HepG2 (cell line): Measurements from ENCODE around the gene MC1R. TPM values are rescaled to one million over a fixed set of nuclear protein-coding genes. Genes with fewer than 3 reads are reported as not detected.
A peak's percentile ranks its signal among the peaks of the same experiment; 100 is the strongest.

ENCODE experiments used
- ARNTL ChIP-seq: sonication (generic); formaldehyde crosslinking; IDR thresholded peaks from 2 replicates; pipeline ENCODE4 v1.4.0; 2020; ENCODE audit warnings: mild to moderate bottlenecking, missing genetic modification reagents
- MYC ChIP-seq: sonication (generic); formaldehyde crosslinking; IDR thresholded peaks from 2 replicates; pipeline ENCODE4 v1.9.0; 2021; ENCODE audit warnings: missing genetic modification reagents, borderline replicate concordance
- PBX2 ChIP-seq: IDR thresholded peaks from 2 replicates; pipeline ENCODE4 v1.6.1; 2016; ENCODE audit warnings: control low read depth
- ZNF280D ChIP-seq: sonication (generic); formaldehyde crosslinking; IDR thresholded peaks from 2 replicates; pipeline ENCODE4 v1.5.1; 2020; ENCODE audit warnings: mild to moderate bottlenecking, missing genetic modification reagents
- ZNF318 ChIP-seq: sonication (generic); formaldehyde crosslinking; IDR thresholded peaks from 2 replicates; pipeline ENCODE4 v1.4.0; 2020; ENCODE audit warnings: mild to moderate bottlenecking, missing genetic modification reagents
- ZNF550 ChIP-seq: sonication (generic); formaldehyde crosslinking; IDR thresholded peaks from 2 replicates; pipeline ENCODE4 v1.4.0; 2020; ENCODE audit warnings: mild to moderate bottlenecking, missing genetic modification reagents, borderline replicate concordance
- ZNF614 ChIP-seq: IDR thresholded peaks from 2 replicates; pipeline ENCODE4 v1.6.1; 2018; ENCODE audit warnings: missing biosample characterization, missing genetic modification reagents, inconsistent platforms, borderline replicate concordance
- polyA plus RNA-seq, 8 experiments: library from polyadenylated mRNA; depleted of rRNA in 3 of 8; stranded (reverse) in 7 of 8; unstranded in 1 of 8; fragments of >200 nt; fragmentation: Illumina TruSeq in 4 of 8; extraction: Trizol in 4 of 8; gene quantifications; 2 replicates each; pipeline versions ENCODE4 v1.2.1 to v1.2.3, GENCODE V29; 2011 to 2016; ENCODE audit warnings: low read depth in 4 of 8, missing spikeins in 1 of 8, mixed read lengths in 1 of 8; ENCODE audit not compliant: insufficient read depth in 1 of 8
- total RNA-seq, 5 experiments: library from RNA; depleted of rRNA; stranded (reverse); fragments of >200 nt; fragmentation: Illumina TruSeq; extraction: Trizol; gene quantifications; 2 replicates each; pipeline ENCODE4 v1.2.3, GENCODE V29; 2016; ENCODE audit warnings: low read depth in 1 of 5
- TF ChIP-seq, protein P1 (sequence below): IDR thresholded peaks from 2 replicates; pipeline ENCODE4 v1.6.1; 2016; ENCODE audit warnings: low read depth
- TF ChIP-seq, protein P2 (sequence below): sonication (generic); formaldehyde crosslinking; IDR thresholded peaks from 2 replicates; pipeline ENCODE4 v1.5.0; 2020; ENCODE audit warnings: mild to moderate bottlenecking, missing genetic modification reagents

Gene MC1R
- total and polyA plus RNA-seq, 2 of the 13 experiments (the other 11 are each of a cell fraction or from before 2014, with no cell fraction given) = 9.1 to 14.8 TPM

DNA sequence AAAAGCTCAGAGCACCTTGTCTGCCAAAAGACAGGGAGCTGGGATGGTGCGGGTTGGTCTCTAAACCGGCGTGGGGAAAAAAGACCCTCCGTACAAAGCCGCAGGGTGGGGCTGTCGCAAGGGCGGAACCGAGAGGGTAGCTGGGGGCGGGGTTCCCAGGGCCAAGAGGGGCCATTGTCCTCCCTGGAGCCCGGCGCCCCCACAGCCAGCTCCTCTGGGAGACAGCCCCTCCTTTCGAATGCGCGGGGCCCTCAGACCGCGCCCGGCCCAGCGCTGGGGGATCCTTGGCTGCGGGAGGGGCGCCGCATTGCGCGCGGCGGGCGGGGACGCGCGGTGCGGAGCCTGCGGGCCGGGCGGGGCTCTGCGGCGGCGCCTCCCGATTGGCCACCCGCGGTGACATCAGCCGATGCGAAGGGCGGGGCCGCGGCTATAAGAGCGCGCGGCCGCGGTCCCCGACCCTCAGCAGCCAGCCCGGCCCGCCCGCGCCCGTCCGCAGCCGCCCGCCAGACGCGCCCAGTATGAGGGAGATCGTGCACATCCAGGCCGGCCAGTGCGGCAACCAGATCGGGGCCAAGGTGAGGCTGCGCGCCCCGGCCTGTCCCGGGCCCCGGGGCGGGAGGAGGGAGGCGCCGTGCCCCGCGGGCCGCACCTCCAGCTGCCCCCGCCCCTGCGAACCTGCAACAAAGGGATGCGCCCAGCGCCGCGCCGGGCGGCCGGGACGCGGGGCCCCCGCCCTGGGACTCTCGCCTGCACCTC, 4.4 kb downstream of the MC1R start, which contains the start of gene TUBB3 (continued):
- TF ChIP-seq ZNF318 (CRISPR knock-in tag) = no peak
- no peak for TF ChIP-seq ZNF614
- TF ChIP-seq, protein P1, sequence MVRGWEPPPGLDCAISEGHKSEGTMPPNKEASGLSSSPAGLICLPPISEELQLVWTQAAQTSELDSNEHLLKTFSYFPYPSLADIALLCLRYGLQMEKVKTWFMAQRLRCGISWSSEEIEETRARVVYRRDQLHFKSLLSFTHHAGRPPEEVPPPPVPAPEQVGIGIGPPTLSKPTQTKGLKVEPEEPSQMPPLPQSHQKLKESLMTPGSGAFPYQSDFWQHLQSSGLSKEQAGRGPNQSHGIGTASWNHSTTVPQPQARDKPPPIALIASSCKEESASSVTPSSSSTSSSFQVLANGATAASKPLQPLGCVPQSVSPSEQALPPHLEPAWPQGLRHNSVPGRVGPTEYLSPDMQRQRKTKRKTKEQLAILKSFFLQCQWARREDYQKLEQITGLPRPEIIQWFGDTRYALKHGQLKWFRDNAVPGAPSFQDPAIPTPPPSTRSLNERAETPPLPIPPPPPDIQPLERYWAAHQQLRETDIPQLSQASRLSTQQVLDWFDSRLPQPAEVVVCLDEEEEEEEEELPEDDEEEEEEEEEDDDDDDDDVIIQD (CRISPR knock-in tag) = no peak
- no peak for TF ChIP-seq ZNF280D (CRISPR knock-in tag)
- no peak for TF ChIP-seq MYC
- TF ChIP-seq PBX2 (CRISPR knock-in tag) = no peak
- TF ChIP-seq ZNF550 (CRISPR knock-in tag) = no peak
- TF ChIP-seq ARNTL = no peak
- TF ChIP-seq, protein P2, sequence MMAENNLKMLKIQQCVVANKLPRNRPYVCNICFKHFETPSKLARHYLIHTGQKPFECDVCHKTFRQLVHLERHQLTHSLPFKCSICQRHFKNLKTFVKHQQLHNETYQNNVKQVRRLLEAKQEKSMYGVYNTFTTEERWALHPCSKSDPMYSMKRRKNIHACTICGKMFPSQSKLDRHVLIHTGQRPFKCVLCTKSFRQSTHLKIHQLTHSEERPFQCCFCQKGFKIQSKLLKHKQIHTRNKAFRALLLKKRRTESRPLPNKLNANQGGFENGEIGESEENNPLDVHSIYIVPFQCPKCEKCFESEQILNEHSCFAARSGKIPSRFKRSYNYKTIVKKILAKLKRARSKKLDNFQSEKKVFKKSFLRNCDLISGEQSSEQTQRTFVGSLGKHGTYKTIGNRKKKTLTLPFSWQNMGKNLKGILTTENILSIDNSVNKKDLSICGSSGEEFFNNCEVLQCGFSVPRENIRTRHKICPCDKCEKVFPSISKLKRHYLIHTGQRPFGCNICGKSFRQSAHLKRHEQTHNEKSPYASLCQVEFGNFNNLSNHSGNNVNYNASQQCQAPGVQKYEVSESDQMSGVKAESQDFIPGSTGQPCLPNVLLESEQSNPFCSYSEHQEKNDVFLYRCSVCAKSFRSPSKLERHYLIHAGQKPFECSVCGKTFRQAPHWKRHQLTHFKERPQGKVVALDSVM (CRISPR knock-in tag) = peak; percentile 54
